NCI-H82 treated with DMSO at 0.1 percent for 48 hours (cell line): ENCODE results near the gene FGFR2.

Experiments used
- DNase-seq: peaks from one replicate; lab custom pipeline; 2025; ENCODE audit not compliant: unreplicated experiment; lab: John Stamatoyannopoulos, UW

FGFR2 gene

GRCh38 chr10:121497513-121498470 lies 100.5 kb downstream of the FGFR2 start:
- peak; percentile 5 for DNase-seq

GRCh38 chr10:121495719-121496118 lies 102.5 kb downstream of the FGFR2 start:
- no peak for DNase-seq

GRCh38 chr10:121494296-121494695 lies 103.9 kb downstream of the FGFR2 start:
- DNase-seq: no peak

DNA sequence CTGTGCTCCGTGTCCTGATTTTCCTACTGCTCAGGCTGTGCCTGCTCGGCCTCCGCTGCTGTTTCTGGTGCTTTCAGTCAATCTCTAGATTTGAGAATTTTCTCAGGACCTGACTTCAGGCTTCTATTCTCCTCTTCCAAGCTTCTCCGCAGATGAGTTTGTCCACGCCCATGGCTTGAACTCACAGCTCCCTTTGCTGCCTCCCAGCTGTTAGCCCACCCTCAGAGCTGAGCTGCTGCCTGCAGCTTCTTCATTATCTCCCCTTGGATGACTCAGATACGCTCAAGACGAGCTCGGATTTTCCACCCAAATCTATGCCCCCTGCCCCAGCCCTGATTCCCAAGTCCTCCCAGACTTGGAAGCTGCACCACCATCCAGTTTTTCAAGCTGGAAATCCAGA lies 104.7 kb downstream of the FGFR2 start:
- DNase-seq: no peak

- DNase-seq: no peak
Measured at GRCh38 chr10:121490871-121491519, 107.2 kb downstream of the FGFR2 start.

GRCh38 chr10:121485436-121486139 lies 112.7 kb downstream of the FGFR2 start:
- DNase-seq: no peak

DNA sequence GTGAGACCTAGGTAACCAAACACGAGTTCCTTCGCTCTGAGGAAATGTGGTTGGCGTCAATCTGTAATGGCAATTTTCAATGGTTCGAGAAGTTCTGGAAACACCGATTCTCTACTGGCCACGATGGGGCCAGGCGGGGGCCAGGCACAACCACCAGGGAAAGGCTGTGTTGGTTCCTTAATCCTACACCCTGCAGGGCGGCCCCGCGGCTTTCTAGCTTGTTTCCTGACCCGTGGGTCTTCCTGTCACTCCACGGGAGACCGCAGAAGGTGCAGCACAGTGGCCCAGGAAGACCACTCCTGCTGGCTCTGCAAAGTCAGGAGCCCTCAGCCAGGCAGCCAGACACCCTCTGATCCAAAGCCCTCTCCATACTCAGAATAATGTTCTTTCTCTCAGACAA lies 113.4 kb downstream of the FGFR2 start:
- DNase-seq: no peak

DNA sequence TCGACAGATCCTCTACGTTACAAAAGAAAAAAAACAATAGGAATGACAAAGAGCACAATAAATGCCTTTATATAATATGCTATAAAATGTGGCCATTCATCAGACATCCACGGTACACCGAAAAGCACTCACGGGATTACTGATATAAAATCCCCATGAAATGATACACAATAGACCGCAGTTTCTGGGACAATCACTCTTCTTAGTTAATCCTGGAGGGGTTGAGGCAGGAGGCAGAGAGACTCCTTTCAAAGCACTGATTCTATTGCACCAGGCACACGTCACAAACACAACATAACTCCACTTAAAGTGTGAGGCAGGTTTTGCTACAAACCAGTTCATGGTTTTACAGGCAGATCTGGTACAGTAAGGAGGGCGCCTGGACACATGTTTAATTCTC lies 113.8 kb downstream of the FGFR2 start:
- DNase-seq: no peak

DNA sequence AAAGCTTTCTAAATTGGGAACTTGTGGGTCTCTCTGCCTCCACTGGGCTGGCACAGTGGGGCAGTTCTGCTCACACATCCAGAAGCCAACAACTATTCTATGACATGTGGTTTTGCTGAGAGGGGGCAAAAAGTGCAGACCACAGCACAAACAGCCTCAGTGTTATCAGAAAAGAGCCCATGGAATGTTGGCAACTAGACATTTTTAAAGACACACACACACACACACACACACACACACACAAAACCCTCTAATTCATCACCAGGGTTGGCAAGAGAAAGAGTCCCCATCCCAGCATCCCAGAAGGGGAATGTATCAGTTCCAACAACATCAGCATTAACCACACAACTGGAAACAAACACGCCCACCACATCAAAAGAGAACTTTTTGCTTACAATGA lies 117.1 kb downstream of the FGFR2 start:
- DNase-seq: no peak

DNA sequence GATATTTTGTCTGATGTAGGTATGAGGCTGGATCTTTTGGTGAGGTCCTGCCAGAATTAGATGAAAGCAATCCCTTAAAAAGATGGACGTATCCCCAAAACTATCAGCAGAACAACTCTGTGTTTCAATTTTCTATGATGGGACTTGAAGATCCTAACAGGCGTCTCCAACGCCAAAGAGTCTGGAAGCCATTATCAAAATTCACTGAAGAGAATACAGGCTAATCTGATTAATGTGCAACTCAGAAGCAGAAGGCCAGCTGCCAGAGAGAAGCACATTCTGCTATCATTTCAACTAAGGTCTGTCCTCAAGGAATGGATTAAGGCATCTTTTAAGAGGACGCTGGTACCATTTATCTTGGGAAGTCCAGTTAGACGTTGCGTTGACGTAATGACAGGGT lies 119.7 kb downstream of the FGFR2 start:
- peak; percentile 83 for DNase-seq

GRCh38 chr10:121469797-121470606 lies 128.2 kb downstream of the FGFR2 start:
- no peak for DNase-seq

- no peak for DNase-seq
Measured at GRCh38 chr10:121468726-121469125, 129.5 kb downstream of the FGFR2 start.

DNA sequence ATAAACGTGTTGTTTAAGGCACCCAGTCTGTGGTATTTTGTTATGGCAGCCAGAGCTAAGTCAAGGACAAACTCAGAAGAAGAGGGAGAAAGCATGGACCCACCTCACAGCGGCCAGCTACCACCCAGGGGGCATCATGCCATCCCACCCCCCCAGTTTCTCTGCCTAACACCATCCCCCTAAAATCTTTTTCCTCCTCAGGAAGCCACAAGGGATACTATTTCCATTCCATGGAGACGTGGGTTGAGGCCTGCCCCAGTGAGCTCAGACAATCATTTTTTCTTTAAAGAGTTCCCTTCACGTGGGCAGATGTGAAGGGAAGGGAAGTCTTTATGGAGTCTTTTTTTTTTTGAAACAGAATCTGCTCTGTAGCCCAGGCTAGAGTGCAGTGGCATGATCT lies 131.8 kb downstream of the FGFR2 start:
- DNase-seq: no peak

DNA sequence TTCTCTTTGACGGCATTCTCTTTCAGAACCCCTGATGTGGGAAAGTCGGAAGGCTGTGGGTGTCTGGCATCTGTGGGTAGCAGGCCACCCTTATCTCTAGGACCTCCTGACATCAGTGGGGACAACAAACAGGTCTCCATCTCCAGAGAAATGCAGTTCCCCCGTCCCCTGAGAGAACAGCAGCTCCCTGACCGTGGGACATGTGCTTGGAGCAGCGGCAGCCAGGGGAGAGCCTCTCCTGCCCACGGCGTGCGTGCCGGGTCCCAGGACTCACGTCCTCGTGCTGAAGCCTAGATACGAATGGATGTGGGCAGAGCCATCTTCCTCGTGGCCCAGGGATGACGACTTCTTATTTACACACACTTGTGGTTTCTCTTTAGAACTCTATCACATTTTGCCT lies 133.0 kb downstream of the FGFR2 start:
- no peak for DNase-seq

DNA sequence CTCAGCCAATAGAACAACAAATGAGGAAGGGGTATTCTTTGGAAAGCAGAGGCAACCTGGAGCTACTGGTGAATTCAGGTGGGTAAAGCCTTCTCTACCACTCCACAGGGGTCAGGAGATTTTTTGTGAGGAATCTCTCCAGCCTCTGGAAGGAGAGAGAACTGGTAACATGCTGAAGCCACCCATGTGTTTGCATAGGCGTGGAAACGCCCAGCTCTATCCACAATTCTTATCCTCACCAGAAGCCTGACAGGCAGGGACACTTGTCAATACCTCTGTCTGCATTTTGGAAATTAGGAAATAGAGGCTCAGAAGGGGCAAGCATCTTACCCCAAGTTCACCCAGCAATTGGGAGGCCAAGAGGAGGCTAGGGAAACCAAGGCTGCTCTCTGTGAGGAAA lies 133.7 kb downstream of the FGFR2 start:
- DNase-seq: no peak

GRCh38 chr10:121462955-121463354 lies 135.3 kb downstream of the FGFR2 start:
- DNase-seq: no peak

GRCh38 chr10:121462281-121462680 lies 136.0 kb downstream of the FGFR2 start:
- no peak for DNase-seq

DNA sequence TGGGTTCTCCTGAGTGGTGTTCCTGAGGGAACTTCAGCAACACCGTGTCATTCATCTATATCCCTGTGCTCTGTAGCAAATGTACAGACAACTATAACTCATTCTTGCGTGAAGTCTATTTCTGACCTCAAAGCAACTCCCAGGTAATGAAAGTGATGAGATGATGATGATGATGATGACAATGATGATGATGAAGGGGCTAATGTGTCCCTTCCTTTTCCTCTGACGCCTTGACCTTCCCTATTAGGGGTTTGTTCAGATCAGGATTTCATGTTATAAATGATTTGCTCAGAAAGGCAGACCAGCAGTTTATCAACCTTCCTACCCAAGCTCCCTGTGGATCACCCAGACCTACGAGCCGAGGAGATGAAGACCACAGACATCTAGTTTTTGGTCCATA lies 136.9 kb downstream of the FGFR2 start:
- no peak for DNase-seq

DNA sequence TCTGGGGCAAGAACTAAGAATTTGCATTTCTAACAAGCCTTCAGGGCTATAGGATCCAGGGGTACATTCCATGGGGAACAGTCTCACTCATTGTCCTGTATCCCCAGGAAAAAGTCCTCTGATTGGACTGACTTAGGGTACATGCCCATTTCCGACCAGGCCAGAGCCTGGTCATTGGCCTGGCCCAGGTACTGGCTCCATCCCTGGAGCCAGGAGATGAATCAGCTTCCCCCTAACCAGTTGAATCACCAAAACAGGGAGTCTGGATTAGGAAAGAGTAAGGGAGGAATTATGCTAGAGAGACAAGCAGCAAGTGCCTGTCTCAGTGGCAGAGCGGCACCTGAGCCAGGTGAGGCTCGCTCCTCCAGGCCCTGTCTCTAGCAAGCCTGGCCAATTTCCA lies 137.5 kb downstream of the FGFR2 start:
- DNase-seq: no peak

- no peak for DNase-seq
Measured at GRCh38 chr10:121459622-121460453, 138.4 kb downstream of the FGFR2 start.
